AG08395 (cell line): ENCODE measurements around the gene EIF3F.
"Not testable (repeated sequence)": the region's sequence is repeated elsewhere in the genome, so short reads cannot be mapped to it uniquely, and the experiment has no call there.

Experiments used
- DNase-seq: peaks from one replicate; pipeline ENCODE4 v3.0.0; 2012; ENCODE audit warnings: mixed read lengths, low spot score

EIF3F gene

GRCh38 chr11:7986768-7987559 lies at the start of gene EIF3F:
TSS of gene EIF3F (plus strand) at chr11:7987337. CDS start at chr11:7987353, 16 bp downstream.
- DNase-seq, result peak; percentile 98

- DNase-seq, result no peak
Measured at GRCh38 chr11:7941146-7941545, 46.0 kb upstream of the EIF3F start.

- DNase-seq, result no peak
Measured at GRCh38 chr11:7941608-7942007, 45.5 kb upstream of the EIF3F start, which contains the start of gene OR10A3. TSS of gene OR10A3 (minus strand) at chr11:7941708. CDS start at chr11:7939520, 2,188 bp downstream.

- no peak for DNase-seq
Measured at GRCh38 chr11:7944123-7944522, 43.0 kb upstream of the EIF3F start.

GRCh38 chr11:7949934-7950333 lies 37.2 kb upstream of the EIF3F start:
- DNase-seq, result no peak

GRCh38 chr11:7955191-7955590 lies 31.9 kb upstream of the EIF3F start:
- DNase-seq, result no peak

- no peak for DNase-seq
Measured at GRCh38 chr11:7964261-7964660, 22.9 kb upstream of the EIF3F start.

- peak; percentile 58 for DNase-seq
Measured at GRCh38 chr11:7964873-7965272, 22.3 kb upstream of the EIF3F start.

- DNase-seq, result peak; percentile 81
Measured at GRCh38 chr11:7965386-7965785, 21.8 kb upstream of the EIF3F start, which contains the start of gene NLRP10. TSS of gene NLRP10 (minus strand) at chr11:7965447. CDS start at chr11:7963495, 1,952 bp downstream.

- no peak for DNase-seq
Measured at GRCh38 chr11:7967097-7967496, 20.0 kb upstream of the EIF3F start.

- no peak for DNase-seq
Measured at GRCh38 chr11:7967826-7968225, 19.3 kb upstream of the EIF3F start.

- DNase-seq, result no peak
Measured at GRCh38 chr11:7968686-7969085, 18.5 kb upstream of the EIF3F start.

- no peak for DNase-seq
Measured at GRCh38 chr11:7969756-7970646, 17.1 kb upstream of the EIF3F start.

- DNase-seq, result no peak
Measured at GRCh38 chr11:7971846-7972245, 15.3 kb upstream of the EIF3F start.

GRCh38 chr11:7973011-7973410 lies 14.1 kb upstream of the EIF3F start:
- no peak for DNase-seq

- no peak for DNase-seq
Measured at GRCh38 chr11:7974668-7975067, 12.5 kb upstream of the EIF3F start.

GRCh38 chr11:7977232-7977917 lies 9.8 kb upstream of the EIF3F start:
- DNase-seq, result peak; percentile 62

- DNase-seq, result no peak
Measured at GRCh38 chr11:7981619-7982157, 5.4 kb upstream of the EIF3F start.

- no peak for DNase-seq
Measured at GRCh38 chr11:7982582-7983119, 4.5 kb upstream of the EIF3F start.

GRCh38 chr11:7983832-7984590 lies 3.1 kb upstream of the EIF3F start:
- no peak for DNase-seq

GRCh38 chr11:7987560-7987883 lies 385 bp downstream of the EIF3F start:
- not testable (repeated sequence) for DNase-seq
